Caco-2 (cell line): Measurements from ENCODE around the gene ARHGAP24. TPM values are rescaled to one million over a fixed set of nuclear protein-coding genes. Genes with fewer than 3 reads are reported as not detected.

Experiments
- BruUV-seq: library from RNA; stranded (reverse); fragments of 400-500 nt; replicated peaks from 2 replicates; lab custom pipeline; 2021; lab: Mats Ljungman, UMichigan
- CTCF ChIA-PET: fragments of 300-600 bp; sonication (Branson Sonifier 250); formaldehyde crosslinking; loops from one replicate; lab custom pipeline; 2022; ENCODE audit warnings: antibody characterized with exemption; lab: Charles Lee
- POLR2A ChIA-PET: fragments of 300-600 bp; sonication (Branson Sonifier 250); formaldehyde crosslinking; loops from one replicate; lab custom pipeline; 2022; ENCODE audit warnings: antibody characterized with exemption; lab: Charles Lee
- DNase-seq, 2 experiments: peaks; one replicate each; pipeline versions ENCODE4 v3.0.0 to v3.0.0-alpha.2; 2020 to 2022
- H3K27me3 ChIP-seq: replicated peaks from 2 replicates; pipeline ENCODE4 v1.6.0; 2011; ENCODE audit warnings: low read length; ENCODE audit not compliant: control insufficient read depth, insufficient read depth
- H3K36me3 ChIP-seq: 2 replicates; pipeline ENCODE4 v1.5.1; 2011; ENCODE audit warnings: low read length; ENCODE audit not compliant: control insufficient read depth, insufficient read depth
- H3K4me1 ChIP-seq: fragments of 250-450 bp; sonication (Bioruptor Pico); 2 replicates; pipeline ENCODE4 v1.5.1; 2020; ENCODE audit warnings: mild to moderate bottlenecking
- H3K4me3 ChIP-seq: 2 replicates; pipeline ENCODE4 v1.5.1; 2011; ENCODE audit warnings: low read depth, mild to moderate bottlenecking, control low read depth, low read length
- H3K9me3 ChIP-seq: fragments of 250-450 bp; sonication (Bioruptor Pico); 2 replicates; pipeline ENCODE4 v1.5.1; 2020; ENCODE audit warnings: mild to moderate bottlenecking, moderate library complexity
- H3K27ac Mint-ChIP-seq: one replicate; pipeline ENCODE4 v1.8.0; 2022; ENCODE audit warnings: mixed read lengths; ENCODE audit not compliant: unreplicated experiment
- H3K27me3 Mint-ChIP-seq: one replicate; pipeline ENCODE4 v1.8.0; 2022; ENCODE audit warnings: mixed read lengths; ENCODE audit not compliant: insufficient read depth, unreplicated experiment
- H3K36me3 Mint-ChIP-seq: one replicate; pipeline ENCODE4 v1.8.0; 2022; ENCODE audit warnings: mild to moderate bottlenecking, mixed read lengths; ENCODE audit not compliant: insufficient read depth, unreplicated experiment
- H3K4me1 Mint-ChIP-seq: one replicate; pipeline ENCODE4 v1.8.0; 2022; ENCODE audit warnings: low read depth, mixed read lengths; ENCODE audit not compliant: unreplicated experiment
- H3K4me3 Mint-ChIP-seq: one replicate; pipeline ENCODE4 v1.8.0; 2022; ENCODE audit warnings: mild to moderate bottlenecking, moderate library complexity, mixed read lengths; ENCODE audit not compliant: unreplicated experiment
- H3K9me3 Mint-ChIP-seq: one replicate; pipeline ENCODE4 v1.8.0; 2022; ENCODE audit warnings: mixed read lengths; ENCODE audit not compliant: unreplicated experiment
- CTCF ChIP-seq, 2 experiments: fragments of 200-600 bp in 1 of 2; IDR thresholded peaks; 1 replicate in 1 of 2; 2 replicates in 1 of 2; pipeline versions ENCODE4 v1.5.1 to v1.8.0; 2011 to 2022; ENCODE audit warnings: antibody characterized with exemption in 1 of 2, control low read depth in 1 of 2, inconsistent platforms in 1 of 2, low read depth in 1 of 2, low read length in 1 of 2, mild to moderate bottlenecking in 1 of 2, moderate library complexity in 1 of 2; ENCODE audit not compliant: insufficient read depth in 1 of 2, severe bottlenecking in 1 of 2, unreplicated experiment in 1 of 2
- intact Hi-C: fragments of 100-400 bp; cut with micrococcal nuclease; formaldehyde crosslinking; loops from one replicate; pipeline ENCODE4 v1.10.0; 2022; ENCODE audit not compliant: unreplicated experiment
- total RNA-seq: library from RNA; stranded (reverse); gene quantifications from 2 replicates; pipeline ENCODE4 v1.2.3, GENCODE V29; 2022

The ARHGAP24 gene
- total RNA-seq, 1 experiment from 2014 or later: 2.8 TPM

- Mint-ChIP-seq H3K36me3 (no peaks in the 10 kb centered on the region), H3K9me3 (no peaks in the 10 kb centered on the region), H3K27me3 (peaks cover 3% of the 10 kb centered on the region), H3K4me3 (no peak overlapping the region), H3K27ac (no peak overlapping the region), H3K4me1 (no peaks in the 10 kb centered on the region)
- peak in 1 of 2 experiments; percentile 24 for TF ChIP-seq CTCF (IDR thresholded peaks at IDR 0.05; ENCODE audit: insufficient read depth in 1 of 2, low read depth in 1 of 2, low read length in 1 of 2, severe bottlenecking in 1 of 2, unreplicated experiment in 1 of 2)
- no peaks in the 10 kb centered on the region for H3K27me3 ChIP-seq
- no peaks in the 10 kb centered on the region for H3K9me3 ChIP-seq
- intact Hi-C loops: loop anchor here (2.0 to 5.0 kb wide), 2 partner anchors 212 to 285 kb away; no protein-coding TSS in a partner anchor
- H3K4me1 ChIP-seq: no peaks in the 10 kb centered on the region
- DNase-seq: peak in 1 of 2 experiments; percentile 38
- BruUV-seq: no TSS peak
- ChIA-PET CTCF (no interaction called here), POLR2A (no interaction called here)
- no peak overlapping the region for H3K4me3 ChIP-seq
- no peaks in the 10 kb centered on the region for H3K36me3 ChIP-seq
Observed at GRCh38 chr4:85756938-85757337, 282.0 kb downstream of the ARHGAP24 start.

- no TSS peak for BruUV-seq
- TF ChIP-seq CTCF (IDR thresholded peaks at IDR 0.05; ENCODE audit: insufficient read depth in 1 of 2, low read depth in 1 of 2, low read length in 1 of 2, severe bottlenecking in 1 of 2, unreplicated experiment in 1 of 2): no peak
- Mint-ChIP-seq H3K9me3 (no peaks in the 10 kb centered on the region), H3K27ac (no peak overlapping the region), H3K36me3 (no peaks in the 10 kb centered on the region), H3K27me3 (peaks cover 3% of the 10 kb centered on the region), H3K4me3 (no peak overlapping the region), H3K4me1 (no peaks in the 10 kb centered on the region)
- Histone ChIP-seq H3K4me3 (no peak overlapping the region), H3K9me3 (no peaks in the 10 kb centered on the region), H3K4me1 (no peaks in the 10 kb centered on the region), H3K27me3 (no peaks in the 10 kb centered on the region), H3K36me3 (no peaks in the 10 kb centered on the region)
- DNase-seq: no peak
- intact Hi-C loops: loop anchor here (5.0 kb wide), 1 partner anchor 283 kb away; no protein-coding TSS in a partner anchor
- ChIA-PET CTCF (no interaction called here), POLR2A (no interaction called here)
Observed at GRCh38 chr4:85759388-85759787, 284.4 kb downstream of the ARHGAP24 start.

GRCh38 chr4:85760511-85760910, 285.6 kb downstream of the ARHGAP24 start:
- H3K9me3 ChIP-seq: no peaks in the 10 kb centered on the region
- no peaks in the 10 kb centered on the region for H3K27me3 ChIP-seq
- no peak overlapping the region for H3K4me3 ChIP-seq
- H3K4me1 Mint-ChIP-seq: no peaks in the 10 kb centered on the region
- H3K4me3 Mint-ChIP-seq: no peak overlapping the region
- POLR2A ChIA-PET: no interaction called here
- CTCF ChIA-PET: no interaction called here
- intact Hi-C loops: no loop called here
- H3K27ac Mint-ChIP-seq: no peak overlapping the region
- no peak for TF ChIP-seq CTCF (IDR thresholded peaks at IDR 0.05; ENCODE audit: insufficient read depth in 1 of 2, low read depth in 1 of 2, low read length in 1 of 2, severe bottlenecking in 1 of 2, unreplicated experiment in 1 of 2)
- H3K4me1 ChIP-seq: no peaks in the 10 kb centered on the region
- BruUV-seq: no TSS peak
- H3K27me3 Mint-ChIP-seq: peaks cover 3% of the 10 kb centered on the region
- DNase-seq: no peak
- H3K36me3 ChIP-seq: no peaks in the 10 kb centered on the region
- H3K36me3 Mint-ChIP-seq: no peaks in the 10 kb centered on the region
- H3K9me3 Mint-ChIP-seq: no peaks in the 10 kb centered on the region
